GM23338 (cell line): ENCODE data around the gene TMC1. TPM values are rescaled to one million over a fixed set of nuclear protein-coding genes. Genes with fewer than 3 reads are reported as not detected.
A peak's percentile ranks its signal among the peaks of the same experiment; 100 is the strongest.

Experiments
- ATAC-seq: fragments of 200-7000 bp; cut with Tn5 transposase; 3 replicates; pipeline ENCODE4 v1.9.1; 2020
- DNase-seq: peaks from one replicate; pipeline ENCODE4 v3.0.0-alpha.2; 2015; ENCODE audit warnings: low spot score
- H2AFZ ChIP-seq: fragments of 200-600 bp; sonication (generic); 2 replicates; pipeline ENCODE4 v1.8.0; 2016; ENCODE audit warnings: antibody characterized with exemption, mild to moderate bottlenecking, moderate library complexity
- H3F3A ChIP-seq: fragments of 200-600 bp; sonication (generic); replicated peaks from 2 replicates; pipeline ENCODE4 v1.8.0; 2017; ENCODE audit warnings: antibody characterized with exemption, mixed run types, low read depth
- H3K27ac ChIP-seq: fragments of 200-600 bp; sonication (generic); 2 replicates; pipeline ENCODE4 v1.6.1; 2016; ENCODE audit warnings: low read depth
- H3K27me3 ChIP-seq: fragments of 200-600 bp; sonication (generic); 2 replicates; pipeline ENCODE4 v1.8.0; 2016; ENCODE audit warnings: mild to moderate bottlenecking, mixed run types, moderate library complexity; ENCODE audit not compliant: insufficient read depth
- H3K36me3 ChIP-seq: fragments of 200-600 bp; sonication (generic); 2 replicates; pipeline ENCODE4 v1.8.0; 2016; ENCODE audit warnings: mild to moderate bottlenecking; ENCODE audit not compliant: insufficient read depth
- H3K4me1 ChIP-seq: fragments of 200-600 bp; sonication (generic); 2 replicates; pipeline ENCODE4 v1.8.0; 2016; ENCODE audit warnings: mild to moderate bottlenecking, moderate library complexity; ENCODE audit not compliant: insufficient read depth
- H3K4me2 ChIP-seq: fragments of 200-600 bp; sonication (generic); 2 replicates; pipeline ENCODE4 v1.7.1; 2017; ENCODE audit warnings: mixed run types
- H3K4me3 ChIP-seq: fragments of 200-600 bp; sonication (generic); 2 replicates; pipeline ENCODE4 v1.6.1; 2016; ENCODE audit warnings: mixed run types
- H3K79me2 ChIP-seq: fragments of 200-600 bp; sonication (generic); replicated peaks from 2 replicates; pipeline ENCODE4 v1.8.0; 2017; ENCODE audit warnings: mild to moderate bottlenecking; ENCODE audit not compliant: insufficient read depth
- H3K9me2 ChIP-seq: fragments of 200-600 bp; sonication (generic); 2 replicates; pipeline ENCODE4 v1.8.0; 2017; ENCODE audit not compliant: insufficient read depth
- H4K20me1 ChIP-seq: fragments of 200-600 bp; sonication (generic); replicated peaks from 2 replicates; pipeline ENCODE4 v1.8.0; 2017; ENCODE audit warnings: mild to moderate bottlenecking; ENCODE audit not compliant: insufficient read depth
- H3K27ac Mint-ChIP-seq: 2 replicates; pipeline ENCODE4 v1.8.0; 2020; ENCODE audit warnings: inconsistent platforms, mild to moderate bottlenecking, moderate library complexity, mixed read lengths
- H3K27me3 Mint-ChIP-seq: 3 replicates; pipeline ENCODE4 v1.8.0; 2022; ENCODE audit warnings: low read depth, mild to moderate bottlenecking, moderate library complexity, mixed read lengths, inconsistent platforms; ENCODE audit not compliant: insufficient read depth, poor library complexity
- H3K36me3 Mint-ChIP-seq: 3 replicates; pipeline ENCODE4 v1.8.0; 2021; ENCODE audit warnings: low read depth, mild to moderate bottlenecking, inconsistent platforms, moderate library complexity, mixed read lengths
- H3K4me1 Mint-ChIP-seq: 3 replicates; pipeline ENCODE4 v1.8.0; 2020; ENCODE audit warnings: mild to moderate bottlenecking, inconsistent platforms, mixed read lengths
- H3K4me3 Mint-ChIP-seq: 3 replicates; pipeline ENCODE4 v1.8.0; 2021; ENCODE audit warnings: moderate library complexity, mild to moderate bottlenecking, inconsistent platforms, mixed read lengths
- H3K9me3 Mint-ChIP-seq: 3 replicates; pipeline ENCODE4 v1.8.0; 2020; ENCODE audit warnings: moderate library complexity, mild to moderate bottlenecking, inconsistent platforms, mixed read lengths
- CREB1 ChIP-seq: fragments of 250-450 bp; sonication (Bioruptor Pico); IDR thresholded peaks from 2 replicates; pipeline ENCODE4 v1.5.0; 2020; ENCODE audit warnings: low read depth, mild to moderate bottlenecking, moderate library complexity
- CTCF ChIP-seq, 2 experiments: fragments of 200-600 bp in 1 of 2; sonication (generic) in 1 of 2; conservative IDR thresholded peaks; 2 replicates each; pipeline versions ENCODE4 v1.5.1 to v1.6.1; 2016 to 2017; ENCODE audit warnings: antibody characterized with exemption in 2 of 2, low read depth in 2 of 2, mild to moderate bottlenecking in 2 of 2, moderate library complexity in 1 of 2
- EZH2 ChIP-seq: fragments of 200-600 bp; sonication (generic); IDR thresholded peaks from one replicate; pipeline ENCODE4 v1.8.0; 2017; ENCODE audit warnings: antibody characterized with exemption, mild to moderate bottlenecking, low read depth; ENCODE audit not compliant: unreplicated experiment
- EZH2phosphoT487 ChIP-seq: fragments of 200-600 bp; sonication (generic); IDR thresholded peaks from one replicate; pipeline ENCODE4 v1.8.1; 2018; ENCODE audit warnings: antibody characterized with exemption; ENCODE audit not compliant: unreplicated experiment
- JUNB ChIP-seq: IDR thresholded peaks from one replicate; pipeline ENCODE4 v1.6.1; 2016; ENCODE audit warnings: antibody characterized with exemption; ENCODE audit not compliant: unreplicated experiment
- NANOG ChIP-seq: IDR thresholded peaks from 2 replicates; pipeline ENCODE4 v1.6.1; 2016; ENCODE audit warnings: antibody characterized with exemption, borderline replicate concordance
- REST ChIP-seq: IDR thresholded peaks from one replicate; pipeline ENCODE4 v1.6.1; 2018; ENCODE audit warnings: antibody characterized with exemption; ENCODE audit not compliant: unreplicated experiment
- STAT1 ChIP-seq: IDR thresholded peaks from one replicate; pipeline ENCODE4 v1.6.1; 2016; ENCODE audit warnings: antibody characterized with exemption; ENCODE audit not compliant: unreplicated experiment
- ZNF114 ChIP-seq: fragments of 250-450 bp; sonication (Bioruptor Pico); IDR thresholded peaks from 2 replicates; pipeline ENCODE4 v1.5.0; 2020; ENCODE audit warnings: mild to moderate bottlenecking, moderate library complexity
- ZNF331 ChIP-seq: fragments of 250-450 bp; sonication (Bioruptor Pico); IDR thresholded peaks from 2 replicates; pipeline ENCODE4 v1.5.0; 2020; ENCODE audit warnings: low read depth, mild to moderate bottlenecking, moderate library complexity
- ZNF462 ChIP-seq: fragments of 250-450 bp; sonication (Bioruptor Pico); IDR thresholded peaks from 2 replicates; pipeline ENCODE4 v1.5.0; 2020; ENCODE audit warnings: mild to moderate bottlenecking, moderate library complexity
- polyA plus RNA-seq: library from polyadenylated mRNA; unstranded; fragments of >200 nt; fragmentation: Nextera tagmentation; extraction: Ambion mirVana; gene quantifications from 2 replicates; pipeline ENCODE4 v1.2.1, GENCODE V29; 2016
- total RNA-seq: library from RNA; depleted of rRNA; stranded (reverse); fragments of >200 nt; shearing (Covaris generic); gene quantifications from 2 replicates; pipeline ENCODE4 v1.2.3, GENCODE V29; 2014

The TMC1 gene
- total and polyA plus RNA-seq, 2 experiments from 2014 or later = 0.61 to 1.2 TPM

DNA sequence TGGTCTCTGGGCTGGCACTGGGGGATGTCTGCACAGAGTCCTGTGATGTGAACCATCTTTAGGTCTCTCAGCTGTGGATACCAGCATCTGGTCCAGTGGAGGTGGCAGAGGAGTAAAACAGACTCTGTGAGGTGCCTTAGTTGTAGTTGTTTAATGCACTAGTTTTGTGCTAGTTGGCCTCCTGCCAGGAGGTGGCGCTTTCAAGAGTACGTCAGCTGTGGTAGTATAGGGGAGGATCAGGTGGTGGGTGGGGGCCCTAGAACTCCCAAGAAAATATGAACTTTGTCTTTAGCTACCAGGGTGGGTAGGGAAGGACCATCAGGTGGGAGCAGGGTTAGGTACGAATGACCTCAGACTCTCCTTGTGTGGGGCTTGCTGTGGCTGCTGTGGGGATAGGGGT lies 197.1 kb downstream of the TMC1 start:
- Histone ChIP-seq H3K9me2 (no peaks in the 10 kb centered on the region), H3K27ac (no peak overlapping the region), H4K20me1 (no peaks in the 10 kb centered on the region), H3K36me3 (no peaks in the 10 kb centered on the region; the same call in 1 of the 2 replicates), H3K4me2 (no peak overlapping the region), H3F3A (no peaks in the 10 kb centered on the region), H3K4me3 (no peak overlapping the region), H3K79me2 (no peaks in the 10 kb centered on the region), H2AFZ (0 out of 2 replicates have a peak overlapping the region, but pooled peaks have one; percentile 57), H3K4me1 (peaks cover 36% of the 10 kb centered on the region), H3K27me3 (no peaks in the 10 kb centered on the region)
- TF ChIP-seq CTCF (conservative IDR thresholded peaks at IDR 0.05; ENCODE audit: low read depth in 2 of 2) (peak; percentile 59 to 64), ZNF462 (CRISPR knock-in tag) (no peak)
- Mint-ChIP-seq H3K27ac (0 out of 2 replicates have a peak overlapping the region, but pooled peaks have one; percentile 26), H3K9me3 (peaks cover 33% of the 10 kb centered on the region), H3K27me3 (no peaks in the 10 kb centered on the region), H3K4me1 (peaks cover 24% of the 10 kb centered on the region), H3K36me3 (peaks cover 31% of the 10 kb centered on the region), H3K4me3 (no peak overlapping the region)
- ATAC-seq = no peak; the same call in 2 of the 3 replicates
- DNase-seq = peak; percentile 37

GRCh38 chr9:72721067-72721466 lies 199.7 kb downstream of the TMC1 start:
- Histone ChIP-seq H4K20me1 (no peaks in the 10 kb centered on the region), H3K4me1 (peaks cover 36% of the 10 kb centered on the region), H3K79me2 (no peaks in the 10 kb centered on the region), H3K4me2 (peak overlapping the region; percentile 48), H3K27me3 (no peaks in the 10 kb centered on the region), H3K4me3 (no peak overlapping the region), H3K9me2 (no peaks in the 10 kb centered on the region), H3F3A (no peaks in the 10 kb centered on the region), H3K36me3 (no peaks in the 10 kb centered on the region; the same call in 1 of the 2 replicates), H2AFZ (no peak overlapping the region), H3K27ac (peak overlapping the region; percentile 89)
- Mint-ChIP-seq H3K9me3 (peaks cover 28% of the 10 kb centered on the region), H3K27ac (peak overlapping the region; percentile 43), H3K27me3 (no peaks in the 10 kb centered on the region), H3K36me3 (peaks cover 39% of the 10 kb centered on the region), H3K4me3 (no peak overlapping the region), H3K4me1 (peaks cover 24% of the 10 kb centered on the region)
- ATAC-seq (peak; percentile 87), DNase-seq (peak; percentile 74)
- no peak for TF ChIP-seq STAT1
- TF ChIP-seq CREB1 (CRISPR knock-in tag) = no peak
- TF ChIP-seq EZH2 = no peak
- TF ChIP-seq REST = no peak
- TF ChIP-seq JUNB = no peak
- TF ChIP-seq ZNF114 (CRISPR knock-in tag) = no peak
- TF ChIP-seq EZH2phosphoT487 = no peak
- no peak for TF ChIP-seq NANOG
- no peak for TF ChIP-seq ZNF331
